ENCODE results near the gene COA1.

GRCh38 chr7:43679210-43680068 lies 49.9 kb downstream of the COA1 start:
- no peak for TF ChIP-seq HINFP (tag; conservative IDR thresholded peaks at IDR 0.05; ENCODE audit: low read depth)
- no peak for TF ChIP-seq DLX4 (CRISPR knock-in tag; IDR thresholded peaks at IDR 0.05)
- TF ChIP-seq SMARCC2 (IDR thresholded peaks at IDR 0.05; ENCODE audit: low read depth): no peak
- TF ChIP-seq GABPA (tag; conservative IDR thresholded peaks at IDR 0.05; ENCODE audit: low read depth): no peak
- TF ChIP-seq CEBPB (tag; IDR thresholded peaks at IDR 0.05): no peak
- no peak for TF ChIP-seq CTCF (IDR thresholded peaks at IDR 0.05 in 2 of 3, conservative IDR thresholded peaks at IDR 0.05 in 1 of 3; ENCODE audit: insufficient read depth in 2 of 3, low read depth in 1 of 3, low read length in 3 of 3)
- no peak for TF ChIP-seq NFE2L1 (tag; IDR thresholded peaks at IDR 0.05; ENCODE audit: borderline replicate concordance, low read depth)
- TF ChIP-seq, protein P1, sequence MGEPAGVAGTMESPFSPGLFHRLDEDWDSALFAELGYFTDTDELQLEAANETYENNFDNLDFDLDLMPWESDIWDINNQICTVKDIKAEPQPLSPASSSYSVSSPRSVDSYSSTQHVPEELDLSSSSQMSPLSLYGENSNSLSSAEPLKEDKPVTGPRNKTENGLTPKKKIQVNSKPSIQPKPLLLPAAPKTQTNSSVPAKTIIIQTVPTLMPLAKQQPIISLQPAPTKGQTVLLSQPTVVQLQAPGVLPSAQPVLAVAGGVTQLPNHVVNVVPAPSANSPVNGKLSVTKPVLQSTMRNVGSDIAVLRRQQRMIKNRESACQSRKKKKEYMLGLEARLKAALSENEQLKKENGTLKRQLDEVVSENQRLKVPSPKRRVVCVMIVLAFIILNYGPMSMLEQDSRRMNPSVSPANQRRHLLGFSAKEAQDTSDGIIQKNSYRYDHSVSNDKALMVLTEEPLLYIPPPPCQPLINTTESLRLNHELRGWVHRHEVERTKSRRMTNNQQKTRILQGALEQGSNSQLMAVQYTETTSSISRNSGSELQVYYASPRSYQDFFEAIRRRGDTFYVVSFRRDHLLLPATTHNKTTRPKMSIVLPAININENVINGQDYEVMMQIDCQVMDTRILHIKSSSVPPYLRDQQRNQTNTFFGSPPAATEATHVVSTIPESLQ (CRISPR knock-in tag; IDR thresholded peaks at IDR 0.05): no peak
- TF ChIP-seq SMAD1 (IDR thresholded peaks at IDR 0.05; ENCODE audit: low read depth, low read length, partially characterized antibody): no peak
- no peak for TF ChIP-seq KDM4B (IDR thresholded peaks at IDR 0.05; ENCODE audit: borderline replicate concordance in 2 of 2, low read depth in 1 of 2)
- TF ChIP-seq MAX (CRISPR knock-in tag; IDR thresholded peaks at IDR 0.05): no peak
- no peak for TF ChIP-seq ATF1 (CRISPR knock-in tag; IDR thresholded peaks at IDR 0.05)
- TF ChIP-seq ATF1 (tag; IDR thresholded peaks at IDR 0.05): no peak
